ENCODE data around the gene ADGRB3.
"Not testable (repeated sequence)": the region's sequence is repeated elsewhere in the genome, so short reads cannot be mapped to it uniquely, and the experiment has no call there.

The ADGRB3 gene

GRCh38 chr6:69279805-69280204, 644.7 kb downstream of the ADGRB3 start:
- DNase-seq, result no peak

GRCh38 chr6:69280858-69281257, 645.8 kb downstream of the ADGRB3 start:
- DNase-seq, result no peak

- DNase-seq, result no peak
Measured at GRCh38 chr6:69284176-69284730, 649.2 kb downstream of the ADGRB3 start.

GRCh38 chr6:69285054-69285453, 650.0 kb downstream of the ADGRB3 start:
- no peak for DNase-seq

GRCh38 chr6:69286331-69286730, 651.2 kb downstream of the ADGRB3 start:
- DNase-seq, result no peak

GRCh38 chr6:69288198-69288597, 653.1 kb downstream of the ADGRB3 start:
- not testable (repeated sequence) for DNase-seq

GRCh38 chr6:69289689-69290495, 654.8 kb downstream of the ADGRB3 start:
- DNase-seq, result no peak

- DNase-seq, result no peak
Measured at GRCh38 chr6:69293471-69293870, 658.4 kb downstream of the ADGRB3 start.

- DNase-seq, result no peak
Measured at GRCh38 chr6:69294407-69294806, 659.3 kb downstream of the ADGRB3 start.

- DNase-seq, result no peak
Measured at GRCh38 chr6:69294862-69295261, 659.8 kb downstream of the ADGRB3 start.

- no peak for DNase-seq
Measured at GRCh38 chr6:69303382-69303781, 668.3 kb downstream of the ADGRB3 start.

- DNase-seq, result no peak
Measured at GRCh38 chr6:69305456-69305855, 670.4 kb downstream of the ADGRB3 start.

- DNase-seq, result no peak
Measured at GRCh38 chr6:69308584-69308983, 673.5 kb downstream of the ADGRB3 start.

GRCh38 chr6:69311888-69312287, 676.8 kb downstream of the ADGRB3 start:
- no peak for DNase-seq

- DNase-seq, result no peak
Measured at GRCh38 chr6:69314001-69314400, 678.9 kb downstream of the ADGRB3 start.

- no peak for DNase-seq
Measured at GRCh38 chr6:69314531-69314930, 679.4 kb downstream of the ADGRB3 start.

- no peak for DNase-seq
Measured at GRCh38 chr6:69331886-69332285, 696.8 kb downstream of the ADGRB3 start.

GRCh38 chr6:69337311-69337710, 702.2 kb downstream of the ADGRB3 start:
- no peak for DNase-seq

GRCh38 chr6:69338431-69339162, 703.5 kb downstream of the ADGRB3 start:
- no peak for DNase-seq

GRCh38 chr6:69339163-69339550, 704.1 kb downstream of the ADGRB3 start:
- DNase-seq, result no peak

GRCh38 chr6:69340196-69340595, 705.1 kb downstream of the ADGRB3 start:
- DNase-seq, result no peak

- no peak for DNase-seq
Measured at GRCh38 chr6:69343851-69344250, 708.8 kb downstream of the ADGRB3 start.

GRCh38 chr6:69349771-69350170, 714.7 kb downstream of the ADGRB3 start:
- no peak for DNase-seq

- DNase-seq, result no peak
Measured at GRCh38 chr6:69362209-69362608, 727.1 kb downstream of the ADGRB3 start.

Data from CD4-positive, alpha-beta T cell treated with Interferon alpha-2 for 1 hour (primary cell).